Measurements from ENCODE around the gene RAPGEF6.

GRCh38 chr5:131386779-131387178 is 248.2 kb downstream of the RAPGEF6 start:
- TF ChIP-seq CTCF (IDR thresholded peaks at IDR 0.05) (no peak), POLR2A (IDR thresholded peaks at IDR 0.05) (no peak)

Measured in heart left ventricle (tissue), 13 donors.